MM.1S (cell line): Measurements from ENCODE around the gene PLXND1.

Experiments used
- DNase-seq: peaks from one replicate; pipeline ENCODE4 v3.0.0-alpha.2; 2015
- H2AFZ ChIP-seq: fragments of 300-600 bp; sonication (generic); 2 replicates; pipeline ENCODE4 v1.6.0; 2016; ENCODE audit warnings: antibody characterized with exemption, low read length
- H3F3A ChIP-seq: fragments of 300-600 bp; sonication (generic); 2 replicates; pipeline ENCODE4 v1.6.1; 2016; ENCODE audit warnings: mild to moderate bottlenecking, antibody characterized with exemption, low read length, moderate library complexity, mixed read lengths; ENCODE audit not compliant: insufficient read depth
- H3K27ac ChIP-seq: fragments of 300-600 bp; sonication (generic); 2 replicates; pipeline ENCODE4 v1.5.1; 2016; ENCODE audit warnings: mild to moderate bottlenecking, low read length
- H3K27me3 ChIP-seq: fragments of 300-600 bp; sonication (generic); replicated peaks from 2 replicates; pipeline ENCODE4 v1.6.0; 2016; ENCODE audit warnings: low read length; ENCODE audit not compliant: insufficient read depth
- H3K36me3 ChIP-seq: fragments of 300-600 bp; sonication (generic); replicated peaks from 2 replicates; pipeline ENCODE4 v1.6.1; 2016; ENCODE audit warnings: mild to moderate bottlenecking, low read length, mixed read lengths; ENCODE audit not compliant: insufficient read depth
- H3K4me1 ChIP-seq: fragments of 300-600 bp; sonication (generic); 2 replicates; pipeline ENCODE4 v1.6.1; 2016; ENCODE audit warnings: low read length, mixed read lengths
- H3K4me2 ChIP-seq: fragments of 300-600 bp; sonication (generic); 2 replicates; pipeline ENCODE4 v1.6.0; 2016; ENCODE audit warnings: low read depth, low read length
- H3K4me3 ChIP-seq: fragments of 300-600 bp; sonication (generic); 2 replicates; pipeline ENCODE4 v1.5.1; 2016; ENCODE audit warnings: low read length, mixed read lengths
- H3K79me2 ChIP-seq: fragments of 300-600 bp; sonication (generic); 2 replicates; pipeline ENCODE4 v1.6.1; 2016; ENCODE audit warnings: mixed run types, low read length, mixed read lengths
- H3K9ac ChIP-seq: fragments of 300-600 bp; sonication (generic); 2 replicates; pipeline ENCODE4 v1.6.1; 2016; ENCODE audit warnings: low read length, mixed read lengths
- H3K9me2 ChIP-seq: fragments of 300-600 bp; sonication (generic); replicated peaks from 2 replicates; pipeline ENCODE4 v1.6.1; 2016; ENCODE audit warnings: mild to moderate bottlenecking, low read length, mixed read lengths; ENCODE audit not compliant: insufficient read depth
- H3K9me3 ChIP-seq: fragments of 300-600 bp; sonication (generic); replicated peaks from 2 replicates; pipeline ENCODE4 v1.6.1; 2016; ENCODE audit warnings: mild to moderate bottlenecking, low read length, mixed read lengths; ENCODE audit not compliant: insufficient read depth
- H4K20me1 ChIP-seq: fragments of 300-600 bp; sonication (generic); 2 replicates; pipeline ENCODE4 v1.6.1; 2016; ENCODE audit warnings: mild to moderate bottlenecking, low read length, moderate library complexity, mixed read lengths; ENCODE audit not compliant: insufficient read depth
- EZH2 ChIP-seq: fragments of 300-600 bp; sonication (generic); optimal IDR thresholded peaks from 2 replicates; pipeline ENCODE3; 2017; ENCODE audit warnings: low read depth, mild to moderate bottlenecking, antibody characterized with exemption, low read length, mixed read lengths
- EZH2phosphoT487 ChIP-seq: fragments of 300-600 bp; sonication (generic); IDR thresholded peaks from 2 replicates; pipeline ENCODE4 v1.6.1; 2018; ENCODE audit warnings: antibody characterized with exemption, low read length
- TF ChIP-seq, protein P1 (sequence below): fragments of 300-600 bp; sonication (generic); IDR thresholded peaks from 2 replicates; pipeline ENCODE4 v1.5.1; 2016; ENCODE audit warnings: antibody characterized with exemption, low read length, mixed read lengths

PLXND1 gene

GRCh38 chr3:129610276-129610675, 3.8 kb upstream of the PLXND1 start:
- H2AFZ ChIP-seq, result no peak overlapping the region
- H3K36me3 ChIP-seq, result no peaks in the 10 kb centered on the region
- no peak for TF ChIP-seq EZH2
- no peak for TF ChIP-seq EZH2phosphoT487
- TF ChIP-seq, protein P1, sequence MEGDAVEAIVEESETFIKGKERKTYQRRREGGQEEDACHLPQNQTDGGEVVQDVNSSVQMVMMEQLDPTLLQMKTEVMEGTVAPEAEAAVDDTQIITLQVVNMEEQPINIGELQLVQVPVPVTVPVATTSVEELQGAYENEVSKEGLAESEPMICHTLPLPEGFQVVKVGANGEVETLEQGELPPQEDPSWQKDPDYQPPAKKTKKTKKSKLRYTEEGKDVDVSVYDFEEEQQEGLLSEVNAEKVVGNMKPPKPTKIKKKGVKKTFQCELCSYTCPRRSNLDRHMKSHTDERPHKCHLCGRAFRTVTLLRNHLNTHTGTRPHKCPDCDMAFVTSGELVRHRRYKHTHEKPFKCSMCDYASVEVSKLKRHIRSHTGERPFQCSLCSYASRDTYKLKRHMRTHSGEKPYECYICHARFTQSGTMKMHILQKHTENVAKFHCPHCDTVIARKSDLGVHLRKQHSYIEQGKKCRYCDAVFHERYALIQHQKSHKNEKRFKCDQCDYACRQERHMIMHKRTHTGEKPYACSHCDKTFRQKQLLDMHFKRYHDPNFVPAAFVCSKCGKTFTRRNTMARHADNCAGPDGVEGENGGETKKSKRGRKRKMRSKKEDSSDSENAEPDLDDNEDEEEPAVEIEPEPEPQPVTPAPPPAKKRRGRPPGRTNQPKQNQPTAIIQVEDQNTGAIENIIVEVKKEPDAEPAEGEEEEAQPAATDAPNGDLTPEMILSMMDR, result no peak
- no peak for DNase-seq
- no peaks in the 10 kb centered on the region for H4K20me1 ChIP-seq
- H3K9ac ChIP-seq, result no peak overlapping the region
- H3F3A ChIP-seq, result no peaks in the 10 kb centered on the region
- H3K4me2 ChIP-seq, result no peak overlapping the region
- no peaks in the 10 kb centered on the region for H3K79me2 ChIP-seq
- H3K27me3 ChIP-seq, result peaks cover 38% of the 10 kb centered on the region
- H3K4me3 ChIP-seq, result no peak overlapping the region
- H3K9me2 ChIP-seq, result no peaks in the 10 kb centered on the region
- H3K27ac ChIP-seq, result no peak overlapping the region
- H3K4me1 ChIP-seq, result 0 out of 2 replicates have a peak, but pooled peaks cover 2% of the 10 kb centered on the region
- no peaks in the 10 kb centered on the region for H3K9me3 ChIP-seq

GRCh38 chr3:129609591-129610182, 3.2 kb upstream of the PLXND1 start:
- no peaks in the 10 kb centered on the region for H3K9me3 ChIP-seq
- no peak overlapping the region for H3K4me3 ChIP-seq
- H3K4me1 ChIP-seq, result 0 out of 2 replicates have a peak, but pooled peaks cover 2% of the 10 kb centered on the region
- H3K27me3 ChIP-seq, result peaks cover 38% of the 10 kb centered on the region
- no peak overlapping the region for H2AFZ ChIP-seq
- no peak overlapping the region for H3K27ac ChIP-seq
- H3K9ac ChIP-seq, result no peak overlapping the region
- no peak overlapping the region for H3K4me2 ChIP-seq
- H3K79me2 ChIP-seq, result no peaks in the 10 kb centered on the region
- no peaks in the 10 kb centered on the region for H4K20me1 ChIP-seq
- no peaks in the 10 kb centered on the region for H3K9me2 ChIP-seq
- H3K36me3 ChIP-seq, result no peaks in the 10 kb centered on the region
- TF ChIP-seq, protein P1, result no peak
- TF ChIP-seq EZH2 (no peak), EZH2phosphoT487 (no peak)
- no peaks in the 10 kb centered on the region for H3F3A ChIP-seq
- DNase-seq, result no peak

GRCh38 chr3:129608936-129609590, 2.6 kb upstream of the PLXND1 start:
- Histone ChIP-seq H3K27ac (no peak overlapping the region), H3K4me3 (no peak overlapping the region), H2AFZ (no peak overlapping the region), H3K4me2 (no peak overlapping the region), H3K36me3 (no peaks in the 10 kb centered on the region), H3K9me3 (no peaks in the 10 kb centered on the region), H3K9ac (no peak overlapping the region), H4K20me1 (no peaks in the 10 kb centered on the region), H3K79me2 (no peaks in the 10 kb centered on the region), H3K4me1 (0 out of 2 replicates have a peak, but pooled peaks cover 2% of the 10 kb centered on the region), H3K9me2 (no peaks in the 10 kb centered on the region), H3F3A (no peaks in the 10 kb centered on the region), H3K27me3 (peaks cover 38% of the 10 kb centered on the region)
- no peak for TF ChIP-seq EZH2
- TF ChIP-seq, protein P1, result no peak
- no peak for TF ChIP-seq EZH2phosphoT487
- DNase-seq, result no peak
